Ascending aorta (tissue), 2 donors: ENCODE measurements around the gene TUBA4A. TPM values are rescaled to one million over a fixed set of nuclear protein-coding genes. Genes with fewer than 3 reads are reported as not detected.

ENCODE experiments used
- DNase-seq, 2 donors: peaks; one replicate each; pipeline ENCODE4 v3.0.0-alpha.2; 2019; ENCODE audit warnings: low spot score in 2 of 2
- H3K27ac ChIP-seq, 2 donors: fragments of 200-600 bp; sonication (generic); one replicate each; pipeline ENCODE4 v1.5.1; 2016 to 2017; ENCODE audit warnings: mild to moderate bottlenecking in 1 of 2
- H3K27me3 ChIP-seq: fragments of 200-600 bp; sonication (generic); one replicate; pipeline ENCODE4 v1.5.1; 2017
- H3K36me3 ChIP-seq, 2 donors: fragments of 200-600 bp; sonication (generic); one replicate each; pipeline ENCODE4 v1.5.1; 2016
- H3K4me1 ChIP-seq, 2 donors: fragments of 200-600 bp; sonication (generic); one replicate each; pipeline ENCODE4 v1.5.1; 2016 to 2017; ENCODE audit warnings: mild to moderate bottlenecking in 1 of 2
- H3K4me3 ChIP-seq, 2 donors: fragments of 200-600 bp; sonication (generic); one replicate each; pipeline ENCODE4 v1.5.1; 2016 to 2017; ENCODE audit warnings: mild to moderate bottlenecking in 1 of 2
- H3K9me3 ChIP-seq, 2 donors: fragments of 200-600 bp; sonication (generic); one replicate each; pipeline ENCODE4 v1.5.1; 2016
- intact Hi-C: fragments of 100-400 bp; cut with DNase I; formaldehyde crosslinking; loops from one replicate; pipeline ENCODE4 v1.15.1; 2023
- total RNA-seq: library from RNA; depleted of rRNA; stranded (reverse); fragments of >200 nt; gene quantifications from one replicate; pipeline ENCODE4 v1.1.0, GENCODE V29; 2016
- TF ChIP-seq, protein P1 (sequence below), 3 experiments: fragments of 200-600 bp in 2 of 3; fragments of 450-650 bp in 1 of 3; sonication (generic) in 2 of 3; IDR thresholded peaks; one replicate each; pipeline ENCODE4 v1.5.1; 2016 to 2019; ENCODE audit warnings: antibody characterized with exemption in 3 of 3, mild to moderate bottlenecking in 1 of 3, moderate library complexity in 1 of 3

TUBA4A gene
- total RNA-seq, 1 donor from 2014 or later, result 71.1 TPM

- Histone ChIP-seq H3K27me3 (no peaks in the 10 kb centered on the region), H3K4me3 (peak overlapping the region in 1 of 2 donors; percentile 90), H3K36me3 (peaks cover 30 to 36% of the 10 kb centered on the region in 2 donors), H3K4me1 (peaks cover 0 to 6% of the 10 kb centered on the region in 2 donors), H3K9me3 (no peaks in the 10 kb centered on the region), H3K27ac (peak overlapping the region; percentile 91 to 99)
- intact Hi-C loops, result loop anchor here (1.0 to 2.0 kb wide), 3 partner anchors 10 to 181 kb away; partner anchors contain the start of genes ABCB6 and DNAJB2
- TF ChIP-seq, protein P1, sequence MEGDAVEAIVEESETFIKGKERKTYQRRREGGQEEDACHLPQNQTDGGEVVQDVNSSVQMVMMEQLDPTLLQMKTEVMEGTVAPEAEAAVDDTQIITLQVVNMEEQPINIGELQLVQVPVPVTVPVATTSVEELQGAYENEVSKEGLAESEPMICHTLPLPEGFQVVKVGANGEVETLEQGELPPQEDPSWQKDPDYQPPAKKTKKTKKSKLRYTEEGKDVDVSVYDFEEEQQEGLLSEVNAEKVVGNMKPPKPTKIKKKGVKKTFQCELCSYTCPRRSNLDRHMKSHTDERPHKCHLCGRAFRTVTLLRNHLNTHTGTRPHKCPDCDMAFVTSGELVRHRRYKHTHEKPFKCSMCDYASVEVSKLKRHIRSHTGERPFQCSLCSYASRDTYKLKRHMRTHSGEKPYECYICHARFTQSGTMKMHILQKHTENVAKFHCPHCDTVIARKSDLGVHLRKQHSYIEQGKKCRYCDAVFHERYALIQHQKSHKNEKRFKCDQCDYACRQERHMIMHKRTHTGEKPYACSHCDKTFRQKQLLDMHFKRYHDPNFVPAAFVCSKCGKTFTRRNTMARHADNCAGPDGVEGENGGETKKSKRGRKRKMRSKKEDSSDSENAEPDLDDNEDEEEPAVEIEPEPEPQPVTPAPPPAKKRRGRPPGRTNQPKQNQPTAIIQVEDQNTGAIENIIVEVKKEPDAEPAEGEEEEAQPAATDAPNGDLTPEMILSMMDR (IDR thresholded peaks at IDR 0.05), result no peak
- DNase-seq, result peak in 1 of 2 donors; percentile 63
These were observed 45.6 kb downstream of the TUBA4A start for GRCh38 chr2:219207884-219208740.

DNA sequence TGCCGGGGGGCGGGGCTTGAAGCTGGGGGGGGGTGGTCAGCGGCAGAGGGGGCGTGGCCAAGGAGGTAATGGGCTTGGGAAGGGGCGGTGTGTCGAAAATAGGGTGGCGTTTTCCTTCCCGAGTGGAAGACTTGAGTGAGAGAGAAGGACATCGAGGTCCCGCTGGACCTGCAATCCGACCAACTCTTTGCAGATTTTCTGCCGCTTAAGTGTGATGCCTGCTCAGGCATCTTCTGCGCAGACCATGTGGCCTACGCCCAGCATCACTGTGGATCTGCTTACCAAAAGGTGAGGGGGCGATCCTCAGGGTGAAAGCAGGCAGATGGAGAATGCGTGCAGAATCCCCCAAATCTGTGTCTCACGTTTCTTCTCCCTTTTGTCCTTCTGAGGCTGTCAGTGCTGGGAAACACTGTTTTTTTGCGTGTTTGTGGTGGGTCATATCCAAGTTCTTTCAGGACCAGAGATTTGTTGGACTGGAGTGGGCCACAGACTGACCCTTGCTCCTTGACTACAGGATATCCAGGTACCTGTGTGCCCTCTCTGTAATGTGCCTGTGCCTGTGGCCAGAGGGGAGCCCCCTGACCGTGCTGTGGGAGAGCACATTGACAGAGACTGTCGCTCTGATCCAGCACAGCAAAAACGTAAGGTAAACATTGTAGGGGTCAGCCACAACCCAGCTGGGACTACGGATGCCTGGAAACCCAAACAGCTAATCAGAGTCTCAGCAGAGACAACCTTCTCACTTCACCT, 46.4 kb downstream of the TUBA4A start:
- peak overlapping the region; percentile 91 to 99 for H3K27ac ChIP-seq
- no peaks in the 10 kb centered on the region for H3K27me3 ChIP-seq
- peaks cover 22 to 28% of the 10 kb centered on the region in 2 donors for H3K36me3 ChIP-seq
- peaks cover 0 to 6% of the 10 kb centered on the region in 2 donors for H3K4me1 ChIP-seq
- DNase-seq, result peak in 1 of 2 donors; percentile 63
- intact Hi-C loops, result loop anchor here (1.0 to 2.0 kb wide), 3 partner anchors 11 to 181 kb away; partner anchors contain the start of genes ABCB6 and DNAJB2
- H3K4me3 ChIP-seq, result peak overlapping the region; percentile 86 to 90
- no peaks in the 10 kb centered on the region for H3K9me3 ChIP-seq
- TF ChIP-seq, protein P1 (IDR thresholded peaks at IDR 0.05), result no peak

- peak within 1 kb of the TSS; percentile 86 to 90 for H3K4me3 ChIP-seq
- no peaks in the 10 kb centered on the region for H3K9me3 ChIP-seq
- H3K36me3 ChIP-seq, result peaks cover 22 to 23% of the 10 kb centered on the region in 2 donors
- DNase-seq, result peak; percentile 83 to 97
- TF ChIP-seq, protein P1 (IDR thresholded peaks at IDR 0.05), result peak; percentile 9 to 34 (median 17)
- H3K27me3 ChIP-seq, result no peaks in the 10 kb centered on the region
- intact Hi-C loops, result loop anchor here (1.0 to 2.0 kb wide), 7 partner anchors 12 to 182 kb away; partner anchors contain the start of genes ABCB6, ANKZF1, ATG9A and DNAJB2
- peak within 1 kb of the TSS; percentile 91 to 99 for H3K27ac ChIP-seq
- peaks cover 0 to 6% of the 10 kb centered on the region in 2 donors for H3K4me1 ChIP-seq
These were observed 47.2 kb downstream of the TUBA4A start, which contains the start of gene ZFAND2B for GRCh38 chr2:219206328-219207133. ZFAND2B (plus strand) TSS chr2:219206782; CDS start chr2:219206988, 206 bp downstream.

- H3K4me3 ChIP-seq, result peak overlapping the region; percentile 86 to 90
- intact Hi-C loops, result loop anchor here (1.0 to 2.0 kb wide), 6 partner anchors 23 to 183 kb away; partner anchors contain the start of genes ANKZF1, ATG9A, DNAJB2 and NHEJ1
- no peaks in the 10 kb centered on the region for H3K9me3 ChIP-seq
- no peak for DNase-seq
- peak overlapping the region; percentile 91 to 99 for H3K27ac ChIP-seq
- H3K4me1 ChIP-seq, result peaks cover 0 to 6% of the 10 kb centered on the region in 2 donors
- H3K27me3 ChIP-seq, result no peaks in the 10 kb centered on the region
- peaks cover 22 to 23% of the 10 kb centered on the region in 2 donors for H3K36me3 ChIP-seq
- TF ChIP-seq, protein P1 (IDR thresholded peaks at IDR 0.05), result no peak
These were observed 47.8 kb downstream of the TUBA4A start for GRCh38 chr2:219205981-219206327.

GRCh38 chr2:219205165-219205538, 48.6 kb downstream of the TUBA4A start:
- TF ChIP-seq, protein P1 (IDR thresholded peaks at IDR 0.05), result no peak
- H3K27me3 ChIP-seq, result no peaks in the 10 kb centered on the region
- H3K4me1 ChIP-seq, result peaks cover 0 to 6% of the 10 kb centered on the region in 2 donors
- peaks cover 15 to 18% of the 10 kb centered on the region in 2 donors for H3K36me3 ChIP-seq
- no peak overlapping the region for H3K4me3 ChIP-seq
- H3K27ac ChIP-seq, result no peak overlapping the region
- intact Hi-C loops, result no loop called here
- peak in 1 of 2 donors; percentile 31 for DNase-seq
- no peaks in the 10 kb centered on the region for H3K9me3 ChIP-seq
